Renal cortical epithelial cell (primary cell): ENCODE results near the gene ST6GALNAC6. TPM values are rescaled to one million over a fixed set of nuclear protein-coding genes. Genes with fewer than 3 reads are reported as not detected.

Experiments
- DNase-seq: peaks from one replicate; pipeline ENCODE4 v3.0.0-alpha.2; 2011; ENCODE audit warnings: low read depth
- total RNA-seq: library from RNA; depleted of rRNA; stranded (reverse); fragments of >200 nt; gene quantifications from 2 replicates; pipeline ENCODE4 v1.2.3, GENCODE V29; 2014

Gene ST6GALNAC6
- total RNA-seq, 1 donor from 2014 or later: 30.5 TPM

- DNase-seq: no peak
Observed at GRCh38 chr9:127934248-127934647, 34.8 kb upstream of the ST6GALNAC6 start.

- DNase-seq: peak; percentile 35
Observed at GRCh38 chr9:127931092-127931881, 31.9 kb upstream of the ST6GALNAC6 start.

- peak; percentile 55 for DNase-seq
Observed at GRCh38 chr9:127930231-127931091, 31.1 kb upstream of the ST6GALNAC6 start, which contains the start of gene PIP5KL1. TSS of gene PIP5KL1 (minus strand) at chr9:127930777. CDS start at chr9:127930752, 25 bp downstream.

GRCh38 chr9:127929625-127929979 is 30.2 kb upstream of the ST6GALNAC6 start:
- no peak for DNase-seq

GRCh38 chr9:127928676-127929624 is 29.5 kb upstream of the ST6GALNAC6 start:
- DNase-seq: no peak

GRCh38 chr9:127927988-127928675 is 28.7 kb upstream of the ST6GALNAC6 start:
- DNase-seq: no peak

GRCh38 chr9:127927201-127927987 is 28.0 kb upstream of the ST6GALNAC6 start:
- no peak for DNase-seq

- DNase-seq: no peak
Observed at GRCh38 chr9:127926906-127927200, 27.4 kb upstream of the ST6GALNAC6 start.

GRCh38 chr9:127925959-127926905 is 26.8 kb upstream of the ST6GALNAC6 start:
- DNase-seq: no peak

GRCh38 chr9:127924736-127925444 is 25.5 kb upstream of the ST6GALNAC6 start:
- no peak for DNase-seq

GRCh38 chr9:127923771-127924170 is 24.4 kb upstream of the ST6GALNAC6 start:
- peak; percentile 72 for DNase-seq

GRCh38 chr9:127923046-127923445 is 23.6 kb upstream of the ST6GALNAC6 start:
- DNase-seq: no peak

- no peak for DNase-seq
Observed at GRCh38 chr9:127921557-127922120, 22.2 kb upstream of the ST6GALNAC6 start.

GRCh38 chr9:127920794-127921193 is 21.4 kb upstream of the ST6GALNAC6 start:
- no peak for DNase-seq

GRCh38 chr9:127919253-127919815 is 19.9 kb upstream of the ST6GALNAC6 start:
- DNase-seq: peak; percentile 100

GRCh38 chr9:127918183-127919107 is 19.0 kb upstream of the ST6GALNAC6 start:
- DNase-seq: peak; percentile 19

- no peak for DNase-seq
Observed at GRCh38 chr9:127917603-127918002, 18.2 kb upstream of the ST6GALNAC6 start.
